Calu3 (cell line): ENCODE measurements around the gene ABTB2. TPM values are rescaled to one million over a fixed set of nuclear protein-coding genes. Genes with fewer than 3 reads are reported as not detected.

Experiments used
- BruUV-seq: library from RNA; stranded (reverse); fragments of 400-500 nt; replicated peaks from 2 replicates; lab custom pipeline; 2021; lab: Mats Ljungman, UMichigan
- CTCF ChIA-PET: fragments of 300-600 bp; sonication (Branson Sonifier 250); formaldehyde crosslinking; loops from one replicate; lab custom pipeline; 2022; ENCODE audit warnings: antibody characterized with exemption; lab: Charles Lee
- DNase-seq: peaks from one replicate; pipeline ENCODE4 v3.0.0; 2022
- H3K27ac Mint-ChIP-seq: one replicate; pipeline ENCODE4 v1.8.0; 2022; ENCODE audit warnings: mixed read lengths; ENCODE audit not compliant: unreplicated experiment
- H3K27me3 Mint-ChIP-seq: one replicate; pipeline ENCODE4 v1.8.0; 2022; ENCODE audit warnings: mixed read lengths; ENCODE audit not compliant: unreplicated experiment
- H3K36me3 Mint-ChIP-seq: one replicate; pipeline ENCODE4 v1.8.0; 2022; ENCODE audit warnings: mild to moderate bottlenecking, moderate library complexity, mixed read lengths; ENCODE audit not compliant: insufficient read depth, unreplicated experiment
- H3K4me1 Mint-ChIP-seq: one replicate; pipeline ENCODE4 v1.8.0; 2022; ENCODE audit warnings: mild to moderate bottlenecking, low read depth, mixed read lengths; ENCODE audit not compliant: unreplicated experiment
- H3K4me3 Mint-ChIP-seq: one replicate; pipeline ENCODE4 v1.8.0; 2022; ENCODE audit warnings: mild to moderate bottlenecking, low read depth, moderate library complexity, mixed read lengths; ENCODE audit not compliant: unreplicated experiment
- H3K9me3 Mint-ChIP-seq: one replicate; pipeline ENCODE4 v1.8.0; 2022; ENCODE audit warnings: low read depth, mixed read lengths; ENCODE audit not compliant: unreplicated experiment
- intact Hi-C: fragments of 100-400 bp; cut with micrococcal nuclease; formaldehyde crosslinking; loops from one replicate; pipeline ENCODE4 v1.10.0; 2022; ENCODE audit not compliant: unreplicated experiment
- total RNA-seq: library from RNA; stranded (reverse); gene quantifications from 2 replicates; pipeline ENCODE4 v1.2.3, GENCODE V29; 2022
- TF ChIP-seq, protein P1 (sequence below): fragments of 200-600 bp; IDR thresholded peaks from one replicate; pipeline ENCODE4 v1.8.0; 2022; ENCODE audit warnings: antibody characterized with exemption; ENCODE audit not compliant: unreplicated experiment

Gene ABTB2
- total RNA-seq, 1 experiment from 2014 or later, result 24.8 TPM

- intact Hi-C loops, result no loop called here
- CTCF ChIA-PET, result no interaction called here
- H3K27ac Mint-ChIP-seq, result no peak overlapping the region
- H3K36me3 Mint-ChIP-seq, result no peaks in the 10 kb centered on the region
- BruUV-seq, result no TSS peak
- H3K27me3 Mint-ChIP-seq, result no peaks in the 10 kb centered on the region
- no peak overlapping the region for H3K4me3 Mint-ChIP-seq
- no peaks in the 10 kb centered on the region for H3K9me3 Mint-ChIP-seq
- TF ChIP-seq, protein P1, sequence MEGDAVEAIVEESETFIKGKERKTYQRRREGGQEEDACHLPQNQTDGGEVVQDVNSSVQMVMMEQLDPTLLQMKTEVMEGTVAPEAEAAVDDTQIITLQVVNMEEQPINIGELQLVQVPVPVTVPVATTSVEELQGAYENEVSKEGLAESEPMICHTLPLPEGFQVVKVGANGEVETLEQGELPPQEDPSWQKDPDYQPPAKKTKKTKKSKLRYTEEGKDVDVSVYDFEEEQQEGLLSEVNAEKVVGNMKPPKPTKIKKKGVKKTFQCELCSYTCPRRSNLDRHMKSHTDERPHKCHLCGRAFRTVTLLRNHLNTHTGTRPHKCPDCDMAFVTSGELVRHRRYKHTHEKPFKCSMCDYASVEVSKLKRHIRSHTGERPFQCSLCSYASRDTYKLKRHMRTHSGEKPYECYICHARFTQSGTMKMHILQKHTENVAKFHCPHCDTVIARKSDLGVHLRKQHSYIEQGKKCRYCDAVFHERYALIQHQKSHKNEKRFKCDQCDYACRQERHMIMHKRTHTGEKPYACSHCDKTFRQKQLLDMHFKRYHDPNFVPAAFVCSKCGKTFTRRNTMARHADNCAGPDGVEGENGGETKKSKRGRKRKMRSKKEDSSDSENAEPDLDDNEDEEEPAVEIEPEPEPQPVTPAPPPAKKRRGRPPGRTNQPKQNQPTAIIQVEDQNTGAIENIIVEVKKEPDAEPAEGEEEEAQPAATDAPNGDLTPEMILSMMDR, result no peak
- H3K4me1 Mint-ChIP-seq, result peaks cover 17% of the 10 kb centered on the region
- DNase-seq, result no peak
Observed at GRCh38 chr11:34296412-34296811, 61.4 kb downstream of the ABTB2 start.

DNA sequence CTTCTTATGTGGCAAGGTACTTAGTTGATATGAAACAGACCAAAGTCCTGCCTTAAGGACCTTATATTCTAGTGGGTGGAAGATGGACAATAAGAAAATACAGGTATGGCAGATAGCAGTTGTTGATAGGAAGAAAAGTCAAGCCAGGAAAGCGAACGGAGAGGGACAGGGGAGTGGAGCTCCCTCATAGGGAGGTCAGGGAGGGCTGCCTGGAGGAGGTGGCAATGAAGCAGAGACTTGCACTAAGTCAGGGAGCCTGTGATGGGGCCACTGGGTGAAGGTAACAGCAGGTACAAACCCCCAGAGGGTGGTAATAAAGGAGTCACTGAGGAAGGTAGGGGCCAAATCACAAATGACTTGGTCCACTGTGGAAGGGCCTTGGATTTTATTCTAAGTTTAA, 65.3 kb downstream of the ABTB2 start:
- Mint-ChIP-seq H3K27me3 (no peaks in the 10 kb centered on the region), H3K36me3 (no peaks in the 10 kb centered on the region), H3K4me1 (peaks cover 17% of the 10 kb centered on the region), H3K4me3 (no peak overlapping the region), H3K9me3 (no peaks in the 10 kb centered on the region), H3K27ac (no peak overlapping the region)
- BruUV-seq, result no TSS peak
- TF ChIP-seq, protein P1, result no peak
- intact Hi-C loops, result no loop called here
- CTCF ChIA-PET, result no interaction called here
- no peak for DNase-seq

DNA sequence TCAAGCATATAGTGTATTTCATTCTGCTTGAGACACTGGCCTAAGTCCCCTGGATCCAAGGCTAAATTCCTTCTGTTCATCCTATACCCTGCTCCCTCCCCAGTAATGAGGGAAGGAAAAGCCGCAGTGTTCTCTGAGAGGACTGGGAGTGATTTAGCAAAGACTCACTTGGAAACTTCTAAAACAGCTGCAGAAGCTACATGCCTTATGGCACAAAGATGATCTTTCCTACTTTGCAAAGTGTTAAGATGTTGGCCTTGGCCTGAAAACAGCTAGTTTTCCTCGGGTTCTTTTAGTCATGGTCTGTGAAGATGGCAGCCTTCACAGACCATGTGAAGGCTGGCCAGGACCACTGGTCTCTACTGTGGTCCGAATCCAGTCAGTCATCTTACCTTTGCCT, 65.7 kb downstream of the ABTB2 start:
- no peaks in the 10 kb centered on the region for H3K9me3 Mint-ChIP-seq
- peaks cover 17% of the 10 kb centered on the region for H3K4me1 Mint-ChIP-seq
- no peaks in the 10 kb centered on the region for H3K36me3 Mint-ChIP-seq
- no peak for DNase-seq
- H3K27me3 Mint-ChIP-seq, result no peaks in the 10 kb centered on the region
- no TSS peak for BruUV-seq
- no peak overlapping the region for H3K4me3 Mint-ChIP-seq
- TF ChIP-seq, protein P1, result no peak
- no peak overlapping the region for H3K27ac Mint-ChIP-seq
- intact Hi-C loops, result no loop called here
- CTCF ChIA-PET, result no interaction called here

- no TSS peak for BruUV-seq
- no peak for DNase-seq
- Mint-ChIP-seq H3K27ac (no peak overlapping the region), H3K4me1 (peaks cover 16% of the 10 kb centered on the region), H3K9me3 (peaks cover 2% of the 10 kb centered on the region), H3K27me3 (no peaks in the 10 kb centered on the region), H3K4me3 (no peak overlapping the region), H3K36me3 (no peaks in the 10 kb centered on the region)
- CTCF ChIA-PET, result no interaction called here
- TF ChIP-seq, protein P1, result no peak
- intact Hi-C loops, result no loop called here
Observed at GRCh38 chr11:34290926-34291325, 66.9 kb downstream of the ABTB2 start.
